HG02798 (cell line): ENCODE results near the gene DOK6.
A peak's percentile ranks its signal among the peaks of the same experiment; 100 is the strongest.

Source experiments
- ATAC-seq: cut with Tn5 transposase; IDR thresholded peaks from one replicate; pipeline ENCODE4 v1.9.1; 2021; ENCODE audit warnings: mild to moderate bottlenecking; ENCODE audit not compliant: unreplicated experiment, poor library complexity

Gene DOK6

DNA sequence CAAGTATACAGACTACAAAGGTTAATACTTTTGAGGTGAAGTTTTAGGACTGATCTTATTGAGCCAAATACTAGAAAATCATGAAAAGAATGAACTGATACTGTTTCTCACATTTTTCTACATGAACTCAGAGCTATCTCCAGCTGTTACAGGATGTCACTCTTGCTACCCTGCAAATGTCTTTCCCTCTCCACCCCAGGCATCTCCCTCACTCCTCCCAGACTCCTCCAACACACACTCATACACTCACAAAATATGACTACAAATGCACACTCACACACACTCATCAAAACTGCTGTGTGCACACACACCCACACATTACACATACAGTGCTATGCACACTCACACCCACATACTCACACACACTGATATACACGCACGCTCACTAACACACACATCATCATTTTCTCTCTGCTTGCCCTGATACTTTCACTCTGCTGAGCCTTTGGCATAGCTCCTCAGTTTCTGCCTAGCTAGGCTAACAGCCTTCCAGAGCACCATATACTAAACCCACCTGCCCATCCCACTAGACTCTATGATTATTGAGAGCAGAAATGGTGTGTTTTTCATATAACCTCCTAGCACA is 273.7 kb downstream of the DOK6 start:
- ATAC-seq = no peak

GRCh38 chr18:69674966-69675365 is 274.3 kb downstream of the DOK6 start:
- no peak for ATAC-seq

- no peak for ATAC-seq
Measured at GRCh38 chr18:69677595-69677994, 276.9 kb downstream of the DOK6 start.

- ATAC-seq = no peak
Measured at GRCh38 chr18:69680123-69680522, 279.4 kb downstream of the DOK6 start.

- no peak for ATAC-seq
Measured at GRCh38 chr18:69683176-69683575, 282.5 kb downstream of the DOK6 start.

- ATAC-seq = no peak
Measured at GRCh38 chr18:69684789-69685188, 284.1 kb downstream of the DOK6 start.

DNA sequence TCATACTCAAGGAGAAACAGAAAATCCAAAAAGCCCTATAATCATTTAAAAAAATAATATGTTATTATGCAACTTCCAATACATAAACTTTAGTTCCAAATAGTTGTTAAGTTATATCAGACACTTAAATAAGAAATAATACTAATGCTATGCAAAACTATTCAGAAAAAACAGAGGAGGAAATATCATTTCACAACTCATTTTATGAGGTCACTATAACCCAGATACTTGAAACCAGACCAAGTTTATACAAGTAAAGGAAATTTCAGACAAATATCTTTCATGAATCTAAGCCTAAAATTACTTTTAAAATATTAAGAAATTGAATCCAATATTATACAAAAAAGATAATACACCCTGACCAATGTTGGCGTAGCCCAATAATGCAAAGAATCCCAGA is 286.2 kb downstream of the DOK6 start:
- no peak for ATAC-seq

DNA sequence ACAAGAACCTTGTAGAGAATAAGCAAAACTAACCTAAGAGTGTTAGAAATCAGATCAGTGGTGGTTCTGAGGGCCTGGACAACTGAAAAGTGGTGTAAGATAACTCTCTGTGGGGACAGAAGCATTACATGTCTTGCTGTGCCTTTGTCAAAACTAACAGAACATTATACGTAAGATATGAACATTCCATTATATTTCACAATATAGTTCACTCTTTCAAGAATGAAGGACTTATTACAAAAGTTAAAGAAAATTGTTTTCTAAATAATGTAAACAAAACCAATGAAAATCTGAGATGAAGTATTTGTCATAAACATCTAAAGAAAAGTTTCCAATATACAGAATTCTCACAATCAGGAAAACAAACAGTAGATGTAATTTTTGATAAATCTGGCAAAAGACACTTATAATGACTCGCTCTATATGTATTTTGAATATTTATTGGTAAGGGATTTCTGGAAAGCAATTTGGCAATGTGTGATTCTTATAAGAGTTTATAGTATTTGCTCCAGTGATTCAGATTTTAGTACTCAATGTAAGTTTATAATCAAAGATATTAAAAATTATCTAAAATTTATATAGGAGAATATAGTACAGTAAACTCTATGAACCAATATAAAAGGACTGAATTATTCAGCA is 288.6 kb downstream of the DOK6 start:
- no peak for ATAC-seq

DNA sequence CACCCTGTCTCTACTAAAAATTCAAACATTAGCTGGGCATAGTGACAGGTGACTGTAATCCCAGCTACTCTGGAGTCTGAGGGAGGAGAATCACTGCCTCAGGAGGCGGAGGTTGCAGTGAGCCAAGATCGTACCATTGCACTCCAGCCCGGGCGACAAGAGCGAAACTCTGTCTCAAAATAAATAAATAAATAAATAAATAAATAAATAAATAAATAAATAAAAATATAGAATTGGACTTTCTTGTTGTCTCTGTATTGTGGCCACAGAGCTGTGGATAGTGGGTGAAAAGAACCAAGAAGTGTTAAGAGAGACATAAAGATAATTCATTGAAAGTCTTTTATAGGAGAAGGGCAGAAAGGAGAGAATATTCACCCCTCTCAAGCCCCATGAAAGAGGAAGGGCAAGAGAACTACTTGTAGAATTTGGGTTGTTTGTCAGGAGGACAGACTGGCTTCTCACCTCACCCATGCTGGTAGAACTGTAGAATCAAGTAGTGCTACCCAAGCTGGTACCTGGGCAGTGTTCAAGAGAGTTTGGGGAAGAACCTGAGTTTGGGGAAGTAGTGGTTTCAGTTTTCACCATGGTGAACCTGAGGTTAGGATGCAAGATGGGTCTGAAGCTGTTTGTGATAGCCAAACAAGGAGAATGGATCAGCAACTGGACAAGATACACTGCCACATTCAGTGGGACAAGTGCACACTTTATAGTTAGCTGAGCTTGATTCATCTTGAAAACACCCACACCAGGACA is 290.5 kb downstream of the DOK6 start:
- peak; percentile 61 for ATAC-seq

DNA sequence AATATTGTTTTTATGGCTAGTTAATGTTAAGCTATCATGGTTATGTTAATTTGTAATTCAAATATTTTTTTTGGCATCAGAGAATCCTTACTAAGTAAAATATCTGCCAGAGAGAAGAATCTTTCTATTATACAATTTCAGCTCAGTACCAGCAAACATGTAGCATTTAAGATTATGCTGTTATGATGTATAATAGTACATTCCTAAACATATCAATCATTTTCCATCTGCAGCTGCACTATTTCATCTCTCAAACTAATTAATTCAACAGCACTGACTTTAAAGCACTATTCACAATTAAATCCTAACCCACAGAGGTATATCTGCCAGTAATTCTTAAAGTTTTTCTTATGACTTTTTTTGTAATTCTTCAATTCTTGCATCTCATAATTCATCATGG is 296.4 kb downstream of the DOK6 start:
- ATAC-seq = no peak

DNA sequence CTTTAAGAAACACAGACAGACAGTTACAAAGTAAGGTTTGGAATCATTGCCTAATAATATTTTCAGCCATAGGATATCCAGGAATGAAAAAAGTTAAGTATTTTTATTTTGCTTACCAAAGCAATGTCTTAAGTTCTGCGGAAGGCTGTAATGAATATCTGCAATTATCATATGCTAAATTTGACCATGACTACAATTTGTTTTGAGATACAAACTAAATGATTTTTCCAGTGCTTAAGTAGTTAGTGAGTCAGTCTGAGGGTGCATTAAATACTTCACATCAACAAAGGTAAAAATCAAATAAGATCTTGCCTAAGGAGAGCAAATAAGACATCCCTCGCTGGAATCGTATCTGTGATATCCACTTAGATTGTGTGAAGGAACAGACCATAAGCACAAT is 297.0 kb downstream of the DOK6 start:
- no peak for ATAC-seq

DNA sequence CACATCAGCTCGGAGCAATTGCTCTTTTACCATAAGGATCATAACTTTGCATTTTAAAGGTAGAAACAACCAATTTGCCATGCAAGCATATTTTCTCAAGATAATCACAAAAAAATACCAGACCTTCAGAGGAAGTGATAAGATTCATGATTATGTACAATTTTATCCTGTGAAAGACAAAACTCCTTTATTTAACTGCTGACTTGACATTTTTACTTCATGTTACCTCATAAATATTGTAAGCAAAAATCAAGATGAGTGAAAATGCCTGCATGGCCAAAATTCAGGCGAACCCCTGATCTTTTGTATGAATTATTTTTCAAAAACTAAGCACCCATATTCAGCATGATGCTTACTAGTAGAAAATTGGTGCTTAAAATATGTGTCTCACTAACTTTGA is 300.6 kb downstream of the DOK6 start:
- no peak for ATAC-seq

- ATAC-seq = no peak
Measured at GRCh38 chr18:69703461-69703860, 302.8 kb downstream of the DOK6 start.

GRCh38 chr18:69705987-69706386 is 305.3 kb downstream of the DOK6 start:
- ATAC-seq = no peak

- ATAC-seq = no peak
Measured at GRCh38 chr18:69708844-69709243, 308.2 kb downstream of the DOK6 start.

DNA sequence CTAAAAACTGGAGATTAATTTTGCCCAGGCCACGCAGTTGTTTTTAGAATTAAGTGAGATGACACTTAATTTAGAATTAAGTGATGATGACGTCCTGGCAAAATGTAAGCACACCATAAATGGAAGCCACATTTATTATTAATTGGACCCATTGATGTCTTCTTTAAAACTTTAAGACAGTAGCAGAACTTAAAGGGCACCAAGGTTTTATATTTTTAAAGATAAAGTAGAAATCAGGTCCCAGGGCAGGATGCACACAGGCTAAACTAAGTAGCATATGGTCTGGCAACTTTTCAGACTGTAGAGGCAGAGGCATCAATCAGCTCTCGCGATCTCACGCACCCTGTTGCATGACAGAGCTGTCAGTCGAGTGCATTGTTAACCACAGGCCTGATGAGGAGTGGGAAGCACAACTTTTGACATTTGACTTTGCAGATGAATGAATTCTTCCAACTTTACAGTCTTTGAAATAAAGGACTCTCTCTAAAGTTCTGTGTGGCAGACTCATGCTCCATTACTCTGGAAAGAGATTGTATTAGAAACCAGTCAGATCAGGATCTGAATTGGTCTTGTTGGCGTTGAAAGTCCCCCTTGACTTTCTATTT is 314.6 kb downstream of the DOK6 start:
- no peak for ATAC-seq

GRCh38 chr18:69717586-69717985 is 316.9 kb downstream of the DOK6 start:
- ATAC-seq = no peak

- ATAC-seq = no peak
Measured at GRCh38 chr18:69718912-69719547, 318.3 kb downstream of the DOK6 start.

GRCh38 chr18:69720422-69720821 is 319.7 kb downstream of the DOK6 start:
- no peak for ATAC-seq

- no peak for ATAC-seq
Measured at GRCh38 chr18:69723434-69723833, 322.7 kb downstream of the DOK6 start.

DNA sequence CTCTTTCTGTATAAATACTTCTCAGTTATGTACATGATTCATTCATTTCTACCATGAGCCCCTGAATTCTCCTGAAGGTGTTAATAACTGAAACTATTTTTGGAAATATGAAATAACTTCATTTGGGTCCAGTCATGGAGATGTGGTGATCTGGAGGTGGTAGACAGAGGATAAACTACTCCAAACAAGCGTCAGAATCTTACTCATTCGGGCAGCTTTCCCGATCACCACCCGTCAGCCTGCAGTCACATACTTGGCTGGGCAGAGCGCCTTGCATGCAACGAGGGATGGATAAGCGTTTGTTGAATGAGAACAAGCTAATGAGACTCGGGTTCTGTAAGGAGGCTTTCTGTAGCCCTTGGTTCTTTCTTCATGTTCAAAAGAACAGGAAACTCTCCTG is 324.3 kb downstream of the DOK6 start:
- ATAC-seq = no peak
